Measurements from ENCODE around the gene GSX2. TPM values are rescaled to one million over a fixed set of nuclear protein-coding genes. Genes with fewer than 3 reads are reported as not detected.

The GSX2 gene
- polyA plus RNA-seq, 1 of the 3 experiments (the other 2 are of a cell fraction): 0.02 TPM

DNA sequence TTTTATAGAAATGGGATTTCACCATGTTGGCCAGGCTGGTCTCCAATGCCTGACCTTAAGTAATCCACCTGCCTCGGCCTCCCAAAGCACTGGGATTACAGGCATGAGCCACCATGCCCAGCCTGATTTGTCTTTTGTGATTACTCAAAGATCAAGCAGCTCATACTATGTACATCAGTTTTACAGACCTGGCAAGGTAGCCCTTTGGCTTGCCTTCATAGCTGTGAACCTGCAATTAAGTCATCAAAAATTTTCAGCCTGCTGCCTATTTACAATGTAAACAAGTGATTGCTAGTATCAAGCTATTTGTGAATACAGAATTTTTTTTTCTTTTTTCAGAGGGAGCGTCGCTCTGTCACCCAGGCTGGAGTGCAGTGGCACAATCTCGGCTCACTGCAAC lies 46.2 kb downstream of the GSX2 start:
- H3F3A ChIP-seq (replicated peaks; ENCODE audit: insufficient read depth): no peaks in the 10 kb centered on the region
- WGBS (ENCODE audit: low lambda C conversion rate): 99% methylated on average over 4 of the region's 4 CpGs
- no peaks in the 10 kb centered on the region for H4K20me1 ChIP-seq (ENCODE audit: insufficient read depth)
- DNase-seq: no peak
- H3K9me3 ChIP-seq: no peaks in the 10 kb centered on the region
- no peak overlapping the region for H3K4me3 ChIP-seq (ENCODE audit: low read depth in 2 of 2, low read length in 1 of 2)
- ChIA-PET POLR2A (no interaction called here), CTCF (no interaction called here)
- H3K9ac ChIP-seq: no peak overlapping the region
- 0 out of 4 replicates have a peak, but pooled peaks cover 0 to 5% of the 10 kb centered on the region in 2 experiments for H3K4me1 ChIP-seq (ENCODE audit: control insufficient read depth in 1 of 2, insufficient read depth in 2 of 2, low read depth in 1 of 2, low read length in 1 of 2)
- H3K27ac ChIP-seq (ENCODE audit: low read depth in 2 of 2, low read length in 1 of 2): no peak overlapping the region
- H3K36me3 ChIP-seq (replicated peaks in 1 of 2; ENCODE audit: control insufficient read depth in 1 of 2, insufficient read depth in 2 of 2, low read length in 1 of 2): no peaks in the 10 kb centered on the region
- no peak overlapping the region for H2AFZ ChIP-seq (ENCODE audit: low read depth)
- H3K27me3 ChIP-seq (ENCODE audit: insufficient read depth): no peaks in the 10 kb centered on the region
- H3K79me2 ChIP-seq (ENCODE audit: insufficient read depth): no peaks in the 10 kb centered on the region
- H3K4me2 ChIP-seq: no peak overlapping the region
- H3K9me2 ChIP-seq: no peaks in the 10 kb centered on the region
- TF ChIP-seq, protein P1, sequence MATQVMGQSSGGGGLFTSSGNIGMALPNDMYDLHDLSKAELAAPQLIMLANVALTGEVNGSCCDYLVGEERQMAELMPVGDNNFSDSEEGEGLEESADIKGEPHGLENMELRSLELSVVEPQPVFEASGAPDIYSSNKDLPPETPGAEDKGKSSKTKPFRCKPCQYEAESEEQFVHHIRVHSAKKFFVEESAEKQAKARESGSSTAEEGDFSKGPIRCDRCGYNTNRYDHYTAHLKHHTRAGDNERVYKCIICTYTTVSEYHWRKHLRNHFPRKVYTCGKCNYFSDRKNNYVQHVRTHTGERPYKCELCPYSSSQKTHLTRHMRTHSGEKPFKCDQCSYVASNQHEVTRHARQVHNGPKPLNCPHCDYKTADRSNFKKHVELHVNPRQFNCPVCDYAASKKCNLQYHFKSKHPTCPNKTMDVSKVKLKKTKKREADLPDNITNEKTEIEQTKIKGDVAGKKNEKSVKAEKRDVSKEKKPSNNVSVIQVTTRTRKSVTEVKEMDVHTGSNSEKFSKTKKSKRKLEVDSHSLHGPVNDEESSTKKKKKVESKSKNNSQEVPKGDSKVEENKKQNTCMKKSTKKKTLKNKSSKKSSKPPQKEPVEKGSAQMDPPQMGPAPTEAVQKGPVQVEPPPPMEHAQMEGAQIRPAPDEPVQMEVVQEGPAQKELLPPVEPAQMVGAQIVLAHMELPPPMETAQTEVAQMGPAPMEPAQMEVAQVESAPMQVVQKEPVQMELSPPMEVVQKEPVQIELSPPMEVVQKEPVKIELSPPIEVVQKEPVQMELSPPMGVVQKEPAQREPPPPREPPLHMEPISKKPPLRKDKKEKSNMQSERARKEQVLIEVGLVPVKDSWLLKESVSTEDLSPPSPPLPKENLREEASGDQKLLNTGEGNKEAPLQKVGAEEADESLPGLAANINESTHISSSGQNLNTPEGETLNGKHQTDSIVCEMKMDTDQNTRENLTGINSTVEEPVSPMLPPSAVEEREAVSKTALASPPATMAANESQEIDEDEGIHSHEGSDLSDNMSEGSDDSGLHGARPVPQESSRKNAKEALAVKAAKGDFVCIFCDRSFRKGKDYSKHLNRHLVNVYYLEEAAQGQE (IDR thresholded peaks at IDR 0.05; ENCODE audit: low read depth, low read length): no peak
- TF ChIP-seq ELF1 (IDR thresholded peaks at IDR 0.05) (no peak), MEF2A (IDR thresholded peaks at IDR 0.05; ENCODE audit: borderline replicate concordance, low read depth) (no peak), TAF1 (IDR thresholded peaks at IDR 0.05; ENCODE audit: borderline replicate concordance, low read depth, low read length) (no peak), NFIC (IDR thresholded peaks at IDR 0.05; ENCODE audit: borderline replicate concordance) (no peak), RFX5 (IDR thresholded peaks at IDR 0.05; ENCODE audit: low read length) (no peak), FOSL2 (IDR thresholded peaks at IDR 0.05; ENCODE audit: borderline replicate concordance, low read depth) (no peak), FOXM1 (IDR thresholded peaks at IDR 0.05; ENCODE audit: low read depth) (no peak), TEAD4 (IDR thresholded peaks at IDR 0.05; ENCODE audit: borderline replicate concordance, insufficient read depth) (no peak), GABPA (IDR thresholded peaks at IDR 0.05; ENCODE audit: low read depth) (no peak), EZH2phosphoT487 (IDR thresholded peaks at IDR 0.05; ENCODE audit: borderline replicate concordance, low read depth) (no peak)
- TF ChIP-seq, protein P2, sequence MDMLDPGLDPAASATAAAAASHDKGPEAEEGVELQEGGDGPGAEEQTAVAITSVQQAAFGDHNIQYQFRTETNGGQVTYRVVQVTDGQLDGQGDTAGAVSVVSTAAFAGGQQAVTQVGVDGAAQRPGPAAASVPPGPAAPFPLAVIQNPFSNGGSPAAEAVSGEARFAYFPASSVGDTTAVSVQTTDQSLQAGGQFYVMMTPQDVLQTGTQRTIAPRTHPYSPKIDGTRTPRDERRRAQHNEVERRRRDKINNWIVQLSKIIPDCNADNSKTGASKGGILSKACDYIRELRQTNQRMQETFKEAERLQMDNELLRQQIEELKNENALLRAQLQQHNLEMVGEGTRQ (IDR thresholded peaks at IDR 0.05; ENCODE audit: borderline replicate concordance, low read depth, low read length): no peak
- TF ChIP-seq, protein P3, sequence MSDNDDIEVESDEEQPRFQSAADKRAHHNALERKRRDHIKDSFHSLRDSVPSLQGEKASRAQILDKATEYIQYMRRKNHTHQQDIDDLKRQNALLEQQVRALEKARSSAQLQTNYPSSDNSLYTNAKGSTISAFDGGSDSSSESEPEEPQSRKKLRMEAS (IDR thresholded peaks at IDR 0.05; ENCODE audit: low read depth): no peak
- TF ChIP-seq, protein P4, sequence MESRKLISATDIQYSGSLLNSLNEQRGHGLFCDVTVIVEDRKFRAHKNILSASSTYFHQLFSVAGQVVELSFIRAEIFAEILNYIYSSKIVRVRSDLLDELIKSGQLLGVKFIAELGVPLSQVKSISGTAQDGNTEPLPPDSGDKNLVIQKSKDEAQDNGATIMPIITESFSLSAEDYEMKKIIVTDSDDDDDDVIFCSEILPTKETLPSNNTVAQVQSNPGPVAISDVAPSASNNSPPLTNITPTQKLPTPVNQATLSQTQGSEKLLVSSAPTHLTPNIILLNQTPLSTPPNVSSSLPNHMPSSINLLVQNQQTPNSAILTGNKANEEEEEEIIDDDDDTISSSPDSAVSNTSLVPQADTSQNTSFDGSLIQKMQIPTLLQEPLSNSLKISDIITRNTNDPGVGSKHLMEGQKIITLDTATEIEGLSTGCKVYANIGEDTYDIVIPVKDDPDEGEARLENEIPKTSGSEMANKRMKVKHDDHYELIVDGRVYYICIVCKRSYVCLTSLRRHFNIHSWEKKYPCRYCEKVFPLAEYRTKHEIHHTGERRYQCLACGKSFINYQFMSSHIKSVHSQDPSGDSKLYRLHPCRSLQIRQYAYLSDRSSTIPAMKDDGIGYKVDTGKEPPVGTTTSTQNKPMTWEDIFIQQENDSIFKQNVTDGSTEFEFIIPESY (IDR thresholded peaks at IDR 0.05; ENCODE audit: borderline replicate concordance, low read depth): no peak
- TF ChIP-seq, protein P5, sequence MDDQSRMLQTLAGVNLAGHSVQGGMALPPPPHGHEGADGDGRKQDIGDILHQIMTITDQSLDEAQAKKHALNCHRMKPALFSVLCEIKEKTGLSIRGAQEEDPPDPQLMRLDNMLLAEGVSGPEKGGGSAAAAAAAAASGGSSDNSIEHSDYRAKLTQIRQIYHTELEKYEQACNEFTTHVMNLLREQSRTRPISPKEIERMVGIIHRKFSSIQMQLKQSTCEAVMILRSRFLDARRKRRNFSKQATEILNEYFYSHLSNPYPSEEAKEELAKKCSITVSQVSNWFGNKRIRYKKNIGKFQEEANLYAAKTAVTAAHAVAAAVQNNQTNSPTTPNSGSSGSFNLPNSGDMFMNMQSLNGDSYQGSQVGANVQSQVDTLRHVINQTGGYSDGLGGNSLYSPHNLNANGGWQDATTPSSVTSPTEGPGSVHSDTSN (IDR thresholded peaks at IDR 0.05): no peak
- TF ChIP-seq, protein P6, sequence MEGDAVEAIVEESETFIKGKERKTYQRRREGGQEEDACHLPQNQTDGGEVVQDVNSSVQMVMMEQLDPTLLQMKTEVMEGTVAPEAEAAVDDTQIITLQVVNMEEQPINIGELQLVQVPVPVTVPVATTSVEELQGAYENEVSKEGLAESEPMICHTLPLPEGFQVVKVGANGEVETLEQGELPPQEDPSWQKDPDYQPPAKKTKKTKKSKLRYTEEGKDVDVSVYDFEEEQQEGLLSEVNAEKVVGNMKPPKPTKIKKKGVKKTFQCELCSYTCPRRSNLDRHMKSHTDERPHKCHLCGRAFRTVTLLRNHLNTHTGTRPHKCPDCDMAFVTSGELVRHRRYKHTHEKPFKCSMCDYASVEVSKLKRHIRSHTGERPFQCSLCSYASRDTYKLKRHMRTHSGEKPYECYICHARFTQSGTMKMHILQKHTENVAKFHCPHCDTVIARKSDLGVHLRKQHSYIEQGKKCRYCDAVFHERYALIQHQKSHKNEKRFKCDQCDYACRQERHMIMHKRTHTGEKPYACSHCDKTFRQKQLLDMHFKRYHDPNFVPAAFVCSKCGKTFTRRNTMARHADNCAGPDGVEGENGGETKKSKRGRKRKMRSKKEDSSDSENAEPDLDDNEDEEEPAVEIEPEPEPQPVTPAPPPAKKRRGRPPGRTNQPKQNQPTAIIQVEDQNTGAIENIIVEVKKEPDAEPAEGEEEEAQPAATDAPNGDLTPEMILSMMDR (IDR thresholded peaks at IDR 0.05): no peak
